Spleen (tissue), 7 donors: ENCODE data around the gene ZNF616.

ENCODE experiments used
- CTCF ChIP-seq, 11 experiments: fragments of 200-600 bp in 7 of 11; fragments of 450-650 bp in 4 of 11; sonication (generic) in 4 of 11; IDR thresholded peaks in 8 of 11; conservative IDR thresholded peaks in 3 of 11; 1 replicate in 7 of 11; 2 replicates in 4 of 11; pipeline versions ENCODE4 v1.4.0 to v1.8.0; 2016 to 2021; ENCODE audit warnings: antibody characterized with exemption in 11 of 11, inconsistent platforms in 4 of 11, mild to moderate bottlenecking in 1 of 11
- POLR2A ChIP-seq, 3 donors: fragments of 450-650 bp; IDR thresholded peaks; one replicate each; pipeline ENCODE4 v1.5.1; 2017; ENCODE audit warnings: antibody characterized with exemption in 3 of 3, mild to moderate bottlenecking in 1 of 3
- POLR2AphosphoS5 ChIP-seq, 3 donors: sonication (generic); formaldehyde crosslinking; IDR thresholded peaks; one replicate each; pipeline ENCODE4 v1.5.1; 2017; ENCODE audit warnings: antibody characterized with exemption in 3 of 3
- donor health status: DM: no; HTN: no; CAD: no; lungs with moderate emphysema.
- donor health status: DM: no; HTN: no; CAD: no.
- donor health status: DM: no; HTN: no; CAD: no.

- TF ChIP-seq POLR2A (IDR thresholded peaks at IDR 0.05) (no peak), POLR2AphosphoS5 (IDR thresholded peaks at IDR 0.05) (no peak), CTCF (IDR thresholded peaks at IDR 0.05 in 8 of 11, conservative IDR thresholded peaks at IDR 0.05 in 3 of 11) (no peak)
Measured at GRCh38 chr19:52140032-52140710, 433 bp upstream of the ZNF616 start.
